CD4-positive, alpha-beta T cell treated with Interleukin-4 for 1 hour (primary cell): ENCODE data around the gene TAP1.
"Not testable (repeated sequence)": the region's sequence is repeated elsewhere in the genome, so short reads cannot be mapped to it uniquely, and the experiment has no call there.

Experiments
- DNase-seq, 2 donors: peaks; one replicate each; pipeline ENCODE4 v3.0.0-alpha.2; 2020 to 2022

TAP1 gene

DNA sequence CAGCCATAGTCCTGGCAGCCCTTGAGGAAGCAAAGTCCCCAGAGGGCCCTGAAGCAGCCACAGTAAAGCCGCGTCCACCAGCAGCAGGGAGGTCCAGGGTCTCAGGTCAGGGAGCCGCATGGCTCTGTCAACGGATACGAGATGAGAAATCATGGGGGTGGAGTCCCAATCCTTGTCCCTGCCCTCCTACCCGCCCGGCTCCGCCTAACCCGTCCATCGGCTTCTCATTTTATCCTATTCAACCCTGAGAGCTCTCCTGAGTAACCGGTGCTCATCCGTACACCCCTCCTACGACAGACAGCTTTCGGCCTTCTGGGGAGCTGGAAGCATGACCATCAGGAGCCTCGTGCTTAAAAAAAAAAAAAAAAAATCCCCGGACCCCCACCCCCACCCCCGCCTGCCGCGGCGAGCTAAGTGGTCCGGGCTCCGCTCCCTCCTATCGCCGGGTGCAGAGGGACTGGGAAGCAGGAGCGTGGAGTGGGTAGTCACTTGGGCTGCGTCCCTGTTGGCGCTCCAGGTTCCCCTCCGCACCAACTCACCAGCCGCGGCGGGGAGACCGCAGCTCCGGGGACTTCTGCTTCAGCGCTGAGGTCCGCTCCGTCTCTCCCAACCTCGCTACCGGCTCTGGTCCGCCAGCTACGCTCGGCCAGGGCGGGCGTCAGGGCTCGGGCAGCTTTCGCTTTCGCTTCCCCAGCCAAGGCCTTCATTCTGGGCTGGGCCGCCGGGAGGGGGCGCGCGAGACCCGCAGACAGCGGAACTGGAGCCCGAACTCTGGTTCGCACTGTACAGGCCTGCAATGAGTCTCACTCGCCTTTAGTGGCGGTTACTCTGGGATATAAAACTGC lies 15.2 kb downstream of the TAP1 start, which contains the start of gene TAP2:
Gene TAP2 (minus strand): TSS at position 626 of the 845 bp plus-strand sequence. CDS start 506 bp downstream, at position 120.
- peak; percentile 96 to 98 for DNase-seq

DNA sequence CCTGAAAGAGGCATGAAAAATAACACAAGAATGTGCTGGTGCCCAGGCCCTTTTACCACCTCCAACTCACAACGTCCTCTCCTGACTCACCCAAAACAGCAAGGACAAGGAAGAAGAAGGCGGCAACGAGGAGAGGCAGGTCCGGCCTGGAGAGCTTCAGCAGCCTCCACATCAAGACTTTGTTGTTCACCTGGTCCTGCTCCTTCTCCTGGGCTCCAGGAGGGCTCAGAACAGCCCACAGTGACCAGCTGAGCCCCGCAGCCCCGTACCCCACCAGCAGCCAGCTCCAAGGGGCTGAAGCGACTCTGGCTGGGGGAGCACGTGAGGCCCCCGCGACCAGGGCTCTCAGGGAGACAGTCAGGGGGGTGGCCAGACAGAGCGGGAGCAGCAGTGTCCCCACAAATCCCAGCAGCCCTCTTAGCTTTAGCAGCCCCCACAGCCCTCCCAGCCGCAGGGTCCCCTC lies 15.8 kb downstream of the TAP1 start:
- no peak for DNase-seq

DNA sequence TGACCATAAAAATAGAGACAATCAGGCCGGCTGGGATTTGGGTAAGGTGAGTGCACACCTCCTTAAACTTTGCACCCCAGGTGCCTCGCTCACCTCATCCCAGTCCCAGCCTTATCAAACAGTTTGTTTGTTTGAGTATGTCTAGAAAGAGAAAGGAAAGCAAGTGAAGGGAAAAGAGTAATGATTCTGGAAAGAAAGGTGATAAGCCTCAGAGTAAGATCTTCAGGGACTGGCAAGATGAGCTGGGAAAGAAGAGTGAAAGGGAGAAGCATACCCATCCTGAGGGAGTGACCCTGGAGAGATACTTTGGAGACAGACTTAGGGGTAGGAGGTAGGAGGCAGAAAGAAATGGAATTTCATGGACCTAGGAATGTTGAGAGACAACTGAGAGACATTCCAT lies 16.6 kb downstream of the TAP1 start:
- no peak for DNase-seq

- DNase-seq, result no peak
Measured at GRCh38 chr6:32835167-32835893, 18.2 kb downstream of the TAP1 start.

GRCh38 chr6:32833664-32834063 lies 19.8 kb downstream of the TAP1 start:
- DNase-seq, result no peak

GRCh38 chr6:32832535-32832934 lies 21.0 kb downstream of the TAP1 start:
- no peak for DNase-seq

- no peak for DNase-seq
Measured at GRCh38 chr6:32830936-32831335, 22.6 kb downstream of the TAP1 start.

- DNase-seq, result no peak
Measured at GRCh38 chr6:32830017-32830416, 23.5 kb downstream of the TAP1 start.

GRCh38 chr6:32829495-32829894 lies 24.0 kb downstream of the TAP1 start:
- DNase-seq, result no peak

- no peak for DNase-seq
Measured at GRCh38 chr6:32827025-32827424, 26.5 kb downstream of the TAP1 start.

GRCh38 chr6:32825966-32826365 lies 27.5 kb downstream of the TAP1 start:
- no peak for DNase-seq

DNA sequence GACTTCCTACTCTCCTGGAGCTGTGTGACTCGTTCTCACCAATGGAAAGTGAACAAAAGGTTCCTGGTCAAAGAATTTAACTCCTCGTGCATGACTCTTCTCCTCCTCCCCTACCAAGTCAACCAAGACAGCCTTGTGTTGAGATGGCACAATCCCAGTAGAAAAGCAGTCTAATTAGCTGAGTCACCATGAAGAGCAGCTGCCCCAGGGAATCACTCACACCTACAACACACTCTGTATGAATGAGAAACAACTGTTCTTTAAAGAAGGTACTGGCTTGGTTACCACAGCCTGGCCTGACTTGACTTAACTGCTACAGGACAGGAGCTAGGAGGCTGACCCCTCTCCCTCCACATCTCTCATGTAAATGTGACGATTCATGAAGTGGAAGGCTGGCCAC lies 33.8 kb downstream of the TAP1 start:
- DNase-seq, result no peak

DNA sequence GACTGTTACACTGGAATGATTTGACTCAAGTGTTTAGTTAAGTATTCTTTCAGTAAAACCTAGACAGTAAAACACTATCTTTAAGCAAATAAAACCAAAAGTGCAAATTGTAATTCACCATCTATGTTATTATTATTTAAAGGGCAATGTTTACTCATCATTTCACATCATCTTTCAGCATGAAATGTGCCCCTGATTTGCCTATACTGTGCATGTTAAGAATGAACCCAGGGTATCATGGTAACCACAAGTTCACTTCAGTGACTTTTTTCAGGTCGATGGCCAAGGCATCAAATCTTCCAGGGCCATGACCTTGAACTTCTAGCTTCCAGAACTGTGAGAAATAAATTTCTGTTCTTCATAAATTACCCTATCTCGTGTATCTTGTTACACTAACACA lies 34.6 kb downstream of the TAP1 start:
- DNase-seq, result no peak

- DNase-seq, result peak in 1 of 2 donors; percentile 47
Measured at GRCh38 chr6:32816746-32817204, 36.7 kb downstream of the TAP1 start, which contains the start of gene HLA-DOB. HLA-DOB (minus strand) TSS chr6:32817002; CDS start chr6:32816951, 51 bp downstream.

- DNase-seq, result no peak
Measured at GRCh38 chr6:32815996-32816395, 37.5 kb downstream of the TAP1 start.

GRCh38 chr6:32815115-32815514 lies 38.4 kb downstream of the TAP1 start:
- no peak for DNase-seq

DNA sequence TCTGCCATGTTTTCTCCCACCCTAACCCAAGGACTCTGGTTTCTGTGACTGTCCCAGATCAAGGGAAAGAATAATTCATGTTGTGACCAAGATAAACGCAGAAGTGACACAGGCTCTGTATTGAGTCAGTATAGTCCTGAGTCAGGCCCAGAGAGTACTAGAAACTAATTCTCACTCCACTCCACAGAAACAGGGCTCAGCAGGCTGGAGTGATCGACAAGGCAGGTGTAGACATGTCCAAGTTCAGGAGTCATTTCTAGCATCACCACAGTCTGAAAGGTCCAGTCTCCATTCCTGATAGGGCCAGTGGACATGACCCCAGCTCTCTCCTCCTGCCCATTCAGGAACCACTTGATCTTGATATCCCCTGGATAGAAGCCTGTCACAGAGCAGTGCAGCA lies 39.4 kb downstream of the TAP1 start:
- no peak for DNase-seq

GRCh38 chr6:32809171-32809570 lies 44.3 kb downstream of the TAP1 start:
- no peak for DNase-seq

DNA sequence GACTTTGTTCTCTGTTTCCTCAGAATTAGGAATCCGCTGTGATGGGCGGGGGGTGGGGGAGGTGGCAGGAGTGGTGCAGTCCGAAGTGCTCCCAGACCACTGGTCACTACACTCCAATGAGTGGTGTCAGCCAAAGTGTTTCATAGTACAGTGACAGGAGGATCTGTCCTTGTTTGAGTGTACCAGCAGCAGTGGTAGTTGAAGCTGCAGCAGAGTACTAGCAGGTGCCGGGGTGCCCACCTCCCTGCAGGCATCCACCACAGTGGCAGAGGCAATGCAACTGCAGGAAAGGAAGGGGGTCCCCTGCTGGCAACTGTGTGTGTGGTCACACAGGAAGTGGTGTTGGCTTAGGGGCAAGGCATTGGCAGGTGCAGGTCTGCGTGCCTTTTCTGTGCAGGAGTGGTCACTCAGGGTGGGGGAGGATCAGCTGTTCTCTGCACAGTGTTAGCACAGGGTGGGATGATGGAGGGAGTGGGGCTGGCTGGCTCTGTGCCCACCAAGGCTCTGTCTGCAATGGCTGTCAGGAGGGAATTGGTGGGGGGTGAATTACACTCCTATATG lies 46.4 kb downstream of the TAP1 start:
- DNase-seq, result no peak

- not testable (repeated sequence) for DNase-seq
Measured at GRCh38 chr6:32805404-32805803, 48.1 kb downstream of the TAP1 start.

- no peak for DNase-seq
Measured at GRCh38 chr6:32803416-32803815, 50.1 kb downstream of the TAP1 start.

DNA sequence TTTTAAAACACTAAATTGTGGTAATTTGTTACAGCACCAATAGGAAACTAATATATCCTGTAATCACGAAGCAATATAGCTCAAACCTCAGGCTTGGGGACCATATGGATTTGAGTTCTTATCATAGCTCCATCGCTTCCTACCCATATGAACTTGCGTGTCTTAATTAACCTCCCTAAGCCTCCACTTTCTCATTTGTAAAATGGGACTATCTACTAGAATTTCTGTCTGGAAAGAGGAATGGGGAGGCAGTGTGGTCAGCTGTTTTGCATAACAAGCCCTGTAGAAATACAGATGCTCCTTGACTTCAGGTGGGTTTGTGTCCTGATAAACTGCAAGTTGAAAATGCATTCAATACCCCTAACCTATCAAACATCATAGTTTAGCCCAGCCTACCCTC lies 53.8 kb downstream of the TAP1 start:
- no peak for DNase-seq

- no peak for DNase-seq
Measured at GRCh38 chr6:32799168-32799567, 54.3 kb downstream of the TAP1 start.
